Fibroblast of villous mesenchyme (primary cell): ENCODE results near the gene SLC25A19. TPM values are rescaled to one million over a fixed set of nuclear protein-coding genes. Genes with fewer than 3 reads are reported as not detected.
A peak's percentile ranks its signal among the peaks of the same experiment; 100 is the strongest.

Experiments
- DNase-seq: peaks from one replicate; pipeline ENCODE4 v3.0.0-alpha.2; 2010; ENCODE audit warnings: low read depth
- H3K4me3 ChIP-seq: 2 replicates; pipeline ENCODE4 v1.5.1; 2011; ENCODE audit warnings: low read depth, mild to moderate bottlenecking, low read length
- CTCF ChIP-seq: IDR thresholded peaks from 2 replicates; pipeline ENCODE4 v1.5.1; 2012; ENCODE audit warnings: low read depth, mild to moderate bottlenecking, low read length; ENCODE audit not compliant: insufficient read depth
- total RNA-seq: library from RNA; depleted of rRNA; stranded (reverse); fragments of >200 nt; gene quantifications from 2 replicates; pipeline ENCODE4 v1.2.3, GENCODE V29; 2012

SLC25A19 gene
- total RNA-seq = 5.5 and 7.8 TPM in 2 replicates

DNA sequence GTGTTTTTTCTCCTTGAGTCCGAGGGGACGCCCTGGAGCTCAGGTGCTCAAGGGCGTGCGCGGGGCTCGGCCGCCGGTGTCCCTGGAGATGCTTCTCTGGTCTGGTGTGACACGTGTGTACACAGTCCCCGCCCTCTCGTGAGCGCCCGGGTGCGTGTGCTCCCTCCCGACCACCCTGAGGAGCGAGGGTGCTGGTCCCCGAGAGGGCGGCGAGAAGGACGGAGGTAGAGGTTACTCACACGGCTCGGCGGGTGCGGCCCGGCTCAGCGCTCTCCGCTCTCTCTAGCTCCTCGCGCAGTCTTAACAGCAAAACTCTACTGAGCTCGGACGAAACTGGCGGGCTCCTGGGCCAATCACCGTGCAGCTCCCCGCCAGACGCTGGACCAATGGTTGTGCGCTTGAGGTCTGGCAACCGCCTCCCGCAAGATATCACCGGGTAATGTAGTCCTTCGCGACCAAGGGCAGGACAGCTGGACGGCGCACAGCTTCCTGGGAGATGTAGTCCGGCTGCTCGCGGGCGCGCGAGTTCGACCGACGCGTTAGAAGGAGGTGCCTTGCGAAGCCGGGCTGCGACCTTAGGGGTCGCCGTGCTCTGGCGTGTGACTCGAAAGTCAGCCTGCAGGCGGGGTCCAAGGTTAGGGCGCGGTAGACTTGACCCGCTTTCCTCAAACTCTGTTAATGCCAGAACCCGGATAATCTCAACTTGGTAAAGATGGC lies at the start of gene SLC25A19:
Gene SLC25A19, minus strand, starts transcription at position 319 of the 717 bp plus-strand sequence. CDS start 2,669 bp downstream, outside the sequence.
- DNase-seq = peak; percentile 99
- peak; percentile 5 for TF ChIP-seq CTCF
- H3K4me3 ChIP-seq = peak within 1 kb of the TSS; percentile 88

GRCh38 chr17:75338335-75338734 lies 49.1 kb upstream of the SLC25A19 start:
- peak; percentile 83 for DNase-seq
- peak overlapping the region; percentile 12 for H3K4me3 ChIP-seq
- no peak for TF ChIP-seq CTCF

- no peak for DNase-seq
- TF ChIP-seq CTCF = no peak
Measured at GRCh38 chr17:75335315-75335714, 46.1 kb upstream of the SLC25A19 start.

GRCh38 chr17:75334723-75335122 lies 45.5 kb upstream of the SLC25A19 start:
- TF ChIP-seq CTCF = no peak
- no peak overlapping the region for H3K4me3 ChIP-seq
- DNase-seq = no peak

More at GRCh38 chr17:75335315-75335714, 46.1 kb upstream of the SLC25A19 start:
- H3K4me3 ChIP-seq = no peak overlapping the region

GRCh38 chr17:75331671-75332070 lies 42.4 kb upstream of the SLC25A19 start:
- H3K4me3 ChIP-seq = no peak overlapping the region
- no peak for TF ChIP-seq CTCF

GRCh38 chr17:75327757-75328156 lies 38.5 kb upstream of the SLC25A19 start:
- DNase-seq = no peak
- TF ChIP-seq CTCF = no peak

More at GRCh38 chr17:75331671-75332070, 42.4 kb upstream of the SLC25A19 start:
- no peak for DNase-seq

More at GRCh38 chr17:75327757-75328156, 38.5 kb upstream of the SLC25A19 start:
- H3K4me3 ChIP-seq = no peak overlapping the region
